Mucosa of descending colon (tissue), 3 donors: Measurements from ENCODE around the gene MYH7. TPM values are rescaled to one million over a fixed set of nuclear protein-coding genes. Genes with fewer than 3 reads are reported as not detected.
"Not testable (repeated sequence)": the region's sequence is repeated elsewhere in the genome, so short reads cannot be mapped to it uniquely, and the experiment has no call there.

Source experiments
- ATAC-seq: fragments of 200-7000 bp; cut with Tn5 transposase; one replicate; pipeline ENCODE4 v1.9.1; 2020; ENCODE audit warnings: mild to moderate bottlenecking, moderate library complexity
- DNase-seq, 3 donors: peaks; one replicate each; pipeline ENCODE4 v3.0.0-alpha.2; 2020
- H3K36me3 ChIP-seq: fragments of 200-600 bp; one replicate; pipeline ENCODE4 v1.8.0; 2021; ENCODE audit warnings: low read depth, mild to moderate bottlenecking
- H3K4me1 ChIP-seq: fragments of 200-600 bp; one replicate; pipeline ENCODE4 v1.8.0; 2021; ENCODE audit warnings: low read depth, mild to moderate bottlenecking
- H3K4me3 ChIP-seq: fragments of 200-600 bp; one replicate; pipeline ENCODE4 v1.8.0; 2021; ENCODE audit warnings: mild to moderate bottlenecking
- H3K9me3 ChIP-seq: fragments of 200-600 bp; one replicate; pipeline ENCODE4 v1.8.0; 2021; ENCODE audit warnings: mild to moderate bottlenecking
- intact Hi-C, 2 donors: fragments of 100-400 bp; cut with DNase I in 1 of 2; cut with micrococcal nuclease in 1 of 2; formaldehyde crosslinking; loops; one replicate each; pipeline versions ENCODE4 v1.11.0 to v1.11.1; 2022; cut with DNase I, micrococcal nuclease
- total RNA-seq, 3 donors: library from RNA; stranded (reverse); fragmentation: NEBNext Ultra II Directional in 2 of 3; extraction: Animal tissue kit (Norgen Biotek cat#: 25700) in 2 of 3; gene quantifications; one replicate each; pipeline versions ENCODE4 v1.2.1 to v1.2.4, GENCODE V29; 2021 to 2023
- TF ChIP-seq, protein P1 (sequence below): fragments of 200-600 bp; IDR thresholded peaks from one replicate; pipeline ENCODE4 v1.8.0; 2022; ENCODE audit warnings: antibody characterized with exemption, mild to moderate bottlenecking
- donor health status: DM: no; HTN: no; CAD: no; lungs with moderate emphysema.
- donor health status: DM: no; HTN: no; CAD: no.
- donor health status: DM: no; HTN: yes; CAD: no.

The MYH7 gene
- total RNA-seq, 3 donors from 2014 or later: 0.13 to 6.2 (median 1.2) TPM

DNA sequence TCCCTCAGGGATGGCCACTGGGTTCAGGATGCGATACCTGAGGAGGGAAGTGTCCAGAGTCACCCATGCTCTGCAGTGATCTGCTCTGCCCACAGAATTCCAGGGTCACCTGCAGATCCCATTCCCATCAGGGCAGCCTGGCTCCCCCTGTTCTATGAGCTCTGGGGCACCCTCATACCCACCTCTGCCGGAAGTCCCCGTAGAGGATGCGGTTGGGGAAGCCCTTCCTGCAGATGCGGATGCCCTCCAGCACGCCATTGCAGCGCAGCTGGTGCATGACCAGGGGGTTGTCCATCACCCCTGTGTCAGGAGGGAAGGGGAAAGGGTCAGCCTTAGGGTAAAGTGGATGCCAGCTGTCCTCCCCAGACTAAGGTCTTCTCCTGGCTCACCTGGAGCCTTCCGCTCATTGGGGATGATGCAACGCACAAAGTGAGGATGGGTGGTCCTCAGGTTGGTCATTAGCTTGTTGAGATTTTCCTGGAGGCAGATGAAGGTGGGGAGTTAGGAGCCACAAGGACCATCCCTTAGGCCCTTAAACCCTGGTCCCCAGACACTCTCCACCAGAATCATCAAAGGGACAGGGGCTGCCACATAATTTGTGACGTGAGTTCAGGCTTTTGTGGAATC lies 38.6 kb downstream of the MYH7 start:
- H3K4me3 ChIP-seq: no peak overlapping the region
- no peak for DNase-seq
- H3K4me1 ChIP-seq: no peaks in the 10 kb centered on the region
- intact Hi-C loops: no loop called here
- ATAC-seq: no peak
- no peaks in the 10 kb centered on the region for H3K36me3 ChIP-seq
- H3K9me3 ChIP-seq: no peaks in the 10 kb centered on the region
- TF ChIP-seq, protein P1, sequence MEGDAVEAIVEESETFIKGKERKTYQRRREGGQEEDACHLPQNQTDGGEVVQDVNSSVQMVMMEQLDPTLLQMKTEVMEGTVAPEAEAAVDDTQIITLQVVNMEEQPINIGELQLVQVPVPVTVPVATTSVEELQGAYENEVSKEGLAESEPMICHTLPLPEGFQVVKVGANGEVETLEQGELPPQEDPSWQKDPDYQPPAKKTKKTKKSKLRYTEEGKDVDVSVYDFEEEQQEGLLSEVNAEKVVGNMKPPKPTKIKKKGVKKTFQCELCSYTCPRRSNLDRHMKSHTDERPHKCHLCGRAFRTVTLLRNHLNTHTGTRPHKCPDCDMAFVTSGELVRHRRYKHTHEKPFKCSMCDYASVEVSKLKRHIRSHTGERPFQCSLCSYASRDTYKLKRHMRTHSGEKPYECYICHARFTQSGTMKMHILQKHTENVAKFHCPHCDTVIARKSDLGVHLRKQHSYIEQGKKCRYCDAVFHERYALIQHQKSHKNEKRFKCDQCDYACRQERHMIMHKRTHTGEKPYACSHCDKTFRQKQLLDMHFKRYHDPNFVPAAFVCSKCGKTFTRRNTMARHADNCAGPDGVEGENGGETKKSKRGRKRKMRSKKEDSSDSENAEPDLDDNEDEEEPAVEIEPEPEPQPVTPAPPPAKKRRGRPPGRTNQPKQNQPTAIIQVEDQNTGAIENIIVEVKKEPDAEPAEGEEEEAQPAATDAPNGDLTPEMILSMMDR: no peak

DNA sequence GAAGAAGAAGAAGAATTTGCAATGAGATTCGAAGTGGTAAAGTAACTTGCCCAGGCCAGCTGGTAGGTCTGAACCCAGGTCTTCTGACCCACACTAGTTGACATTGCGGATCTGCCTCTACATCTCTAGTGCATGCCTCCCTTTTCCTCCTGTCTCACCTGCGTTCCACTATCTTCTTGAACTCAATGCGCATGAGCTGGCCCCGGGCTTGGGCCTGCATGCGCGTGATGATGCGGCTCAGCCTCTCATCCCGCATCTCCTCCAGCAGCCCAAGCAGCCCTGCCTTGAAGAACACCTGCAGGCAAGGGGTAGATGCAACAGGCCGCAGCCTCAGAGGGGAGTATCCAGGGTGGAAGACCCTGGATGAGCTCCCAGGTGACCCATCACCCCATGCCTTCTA lies 39.3 kb downstream of the MYH7 start:
- H3K4me3 ChIP-seq: no peak overlapping the region
- H3K36me3 ChIP-seq: no peaks in the 10 kb centered on the region
- TF ChIP-seq, protein P1: no peak
- ATAC-seq (no peak), DNase-seq (no peak)
- intact Hi-C loops: no loop called here
- no peaks in the 10 kb centered on the region for H3K9me3 ChIP-seq
- H3K4me1 ChIP-seq: no peaks in the 10 kb centered on the region

DNA sequence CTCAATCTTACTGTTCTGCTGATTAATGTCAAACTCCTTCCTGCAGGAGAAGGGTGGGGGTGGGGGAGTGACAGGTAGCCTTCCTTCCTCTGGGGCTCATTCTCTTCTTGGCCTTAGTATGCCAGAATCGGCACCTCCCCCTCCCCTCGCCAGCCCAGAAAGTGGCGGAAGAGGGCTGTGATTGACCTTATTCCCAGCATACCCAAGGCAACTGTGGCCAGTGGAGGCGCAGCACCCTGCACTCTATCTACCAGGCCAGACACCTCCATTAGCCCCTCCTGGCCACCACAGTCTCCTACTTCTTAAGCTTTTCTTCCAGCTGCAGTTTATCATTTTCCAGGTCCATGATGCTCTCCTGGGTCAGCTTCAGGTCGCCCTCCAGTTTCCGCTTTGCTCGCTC lies 42.8 kb downstream of the MYH7 start:
- no peaks in the 10 kb centered on the region for H3K36me3 ChIP-seq
- intact Hi-C loops: no loop called here
- no peak overlapping the region for H3K4me3 ChIP-seq
- H3K4me1 ChIP-seq: no peaks in the 10 kb centered on the region
- TF ChIP-seq, protein P1: no peak
- H3K9me3 ChIP-seq: no peaks in the 10 kb centered on the region
- no peak for ATAC-seq
- DNase-seq: no peak

DNA sequence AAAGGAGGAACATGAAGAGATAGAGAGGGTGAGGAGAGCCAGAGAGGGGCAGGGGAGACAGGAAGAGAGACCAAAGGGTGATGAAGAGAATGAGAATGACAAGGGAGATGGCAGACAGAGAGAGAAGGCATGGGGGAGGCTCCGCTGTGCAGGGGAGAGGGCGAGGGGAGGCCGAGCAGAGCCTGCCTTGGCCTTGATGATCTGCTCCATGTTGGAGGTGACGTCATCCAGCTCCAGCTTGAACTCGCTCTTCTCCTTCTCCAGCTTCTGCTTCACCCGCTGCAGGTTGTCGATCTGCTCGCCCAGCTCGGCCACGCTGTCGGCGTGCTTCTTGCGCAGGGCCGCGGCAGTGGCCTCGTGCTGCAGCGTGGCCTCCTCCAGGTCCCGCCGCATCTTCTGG lies 45.6 kb downstream of the MYH7 start:
- H3K36me3 ChIP-seq, H3K9me3 ChIP-seq, H3K4me3 ChIP-seq, intact Hi-C loops, H3K4me1 ChIP-seq, DNase-seq, ATAC-seq: not testable (repeated sequence)

DNA sequence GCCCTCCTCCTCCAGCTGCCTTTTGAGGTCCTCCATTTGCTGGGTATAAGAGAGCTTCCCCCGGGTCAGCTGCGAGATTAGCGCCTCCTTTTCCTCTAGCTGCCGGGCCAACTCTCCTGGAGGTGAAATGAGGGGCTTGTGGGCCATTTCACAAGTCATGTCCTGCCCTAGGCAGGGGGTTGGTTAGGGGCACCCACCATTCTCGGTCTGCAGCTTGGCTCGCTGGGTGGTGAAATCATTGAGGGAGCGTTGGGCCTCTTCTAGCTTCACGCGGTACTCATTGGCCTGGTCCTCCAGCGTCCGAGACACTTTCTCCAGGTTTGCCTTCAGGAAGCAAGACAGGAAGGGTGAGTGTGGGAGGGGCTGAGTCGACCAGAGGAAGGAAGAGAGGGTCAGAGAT lies 46.1 kb downstream of the MYH7 start:
- no peaks in the 10 kb centered on the region for H3K4me1 ChIP-seq
- ATAC-seq: no peak
- TF ChIP-seq, protein P1: no peak
- intact Hi-C loops: no loop called here
- H3K36me3 ChIP-seq: no peaks in the 10 kb centered on the region
- no peak for DNase-seq
- H3K9me3 ChIP-seq: no peaks in the 10 kb centered on the region
- no peak overlapping the region for H3K4me3 ChIP-seq

DNA sequence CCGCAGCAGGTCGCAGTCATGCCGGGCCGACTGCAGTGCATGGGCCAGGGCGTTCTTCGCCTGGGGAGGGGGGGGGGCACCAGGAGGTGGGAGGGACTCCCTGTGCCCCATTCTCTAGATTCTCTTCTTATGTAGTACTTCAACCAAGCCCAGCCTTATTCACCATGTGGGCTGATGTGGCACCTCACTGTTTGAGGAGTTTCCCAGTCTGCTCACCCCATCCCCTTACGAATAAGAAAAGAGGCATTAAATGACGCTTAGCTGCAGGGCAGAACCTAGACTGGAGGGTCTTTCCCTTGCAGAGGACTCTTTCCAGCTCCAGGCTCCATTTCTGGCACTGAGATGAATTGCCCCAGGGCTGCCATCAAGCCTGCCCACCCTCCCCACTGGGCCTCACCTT lies 46.5 kb downstream of the MYH7 start:
- DNase-seq (no peak), ATAC-seq (no peak)
- Histone ChIP-seq H3K4me3 (no peak overlapping the region), H3K36me3 (no peaks in the 10 kb centered on the region), H3K4me1 (no peaks in the 10 kb centered on the region), H3K9me3 (no peaks in the 10 kb centered on the region)
- intact Hi-C loops: no loop called here
- TF ChIP-seq, protein P1: no peak
